Measurements from ENCODE around the gene UBL4B.

- no peak for TF ChIP-seq YY1 (IDR thresholded peaks at IDR 0.05; ENCODE audit: insufficient read depth, insufficient read length)
- TF ChIP-seq SUZ12 (IDR thresholded peaks at IDR 0.05; ENCODE audit: extremely low read depth, insufficient read depth, insufficient read length) = no peak
Measured at GRCh38 chr1:110068646-110069403, 43.4 kb upstream of the UBL4B start.

All from NT2/D1 (cell line).